Fibroblast of mammary gland (primary cell): ENCODE results near the gene DLD.
"Not testable (repeated sequence)": the region's sequence is repeated elsewhere in the genome, so short reads cannot be mapped to it uniquely, and the experiment has no call there.

Experiments used
- DNase-seq: peaks from one replicate; pipeline ENCODE4 v3.0.0-alpha.2; 2010; ENCODE audit warnings: low read depth
- H3K4me3 ChIP-seq: 2 replicates; pipeline ENCODE4 v1.5.1; 2011; ENCODE audit warnings: low read depth, mild to moderate bottlenecking, low read length, moderate library complexity; ENCODE audit not compliant: control insufficient read depth
- TF ChIP-seq, protein P1 (sequence below): conservative IDR thresholded peaks from 2 replicates; pipeline ENCODE4 v1.5.1; 2011; ENCODE audit warnings: low read depth, low read length, inconsistent platforms; ENCODE audit not compliant: control insufficient read depth, insufficient read depth

DLD gene

DNA sequence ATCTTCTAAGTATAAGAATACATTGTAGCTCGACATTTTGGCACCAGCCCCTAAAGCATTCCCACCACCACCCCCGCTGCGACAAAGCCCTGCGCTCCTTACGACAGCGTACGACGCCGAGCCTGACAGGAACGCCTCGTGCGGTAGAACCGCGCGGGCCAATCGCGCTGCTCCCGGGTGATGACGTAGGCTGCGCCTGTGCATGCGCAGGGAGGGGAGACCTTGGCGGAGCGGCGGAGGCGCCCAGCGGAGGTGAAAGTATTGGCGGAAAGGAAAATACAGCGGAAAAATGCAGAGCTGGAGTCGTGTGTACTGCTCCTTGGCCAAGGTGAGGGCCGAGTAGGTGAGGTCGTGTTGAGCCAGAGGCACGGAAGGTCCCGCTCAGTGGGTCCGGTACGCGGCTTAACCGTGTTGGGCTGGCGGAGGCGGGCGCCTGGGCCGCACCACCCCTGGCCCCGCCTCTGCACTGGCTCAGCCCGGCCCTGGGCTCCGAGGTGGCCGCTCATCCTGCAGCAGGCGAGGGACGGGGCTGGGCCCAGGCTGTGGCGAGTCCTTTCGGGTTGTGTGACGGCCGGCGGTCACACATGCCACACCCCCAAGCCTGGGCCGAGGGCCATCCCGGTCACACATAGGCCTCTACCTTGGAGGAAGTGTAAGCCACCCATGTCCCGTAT is at the start of gene DLD:
TSS of gene DLD (plus strand) at position 222 of the 674 bp plus-strand sequence. CDS start at position 290, 68 bp downstream.
- TF ChIP-seq, protein P1, sequence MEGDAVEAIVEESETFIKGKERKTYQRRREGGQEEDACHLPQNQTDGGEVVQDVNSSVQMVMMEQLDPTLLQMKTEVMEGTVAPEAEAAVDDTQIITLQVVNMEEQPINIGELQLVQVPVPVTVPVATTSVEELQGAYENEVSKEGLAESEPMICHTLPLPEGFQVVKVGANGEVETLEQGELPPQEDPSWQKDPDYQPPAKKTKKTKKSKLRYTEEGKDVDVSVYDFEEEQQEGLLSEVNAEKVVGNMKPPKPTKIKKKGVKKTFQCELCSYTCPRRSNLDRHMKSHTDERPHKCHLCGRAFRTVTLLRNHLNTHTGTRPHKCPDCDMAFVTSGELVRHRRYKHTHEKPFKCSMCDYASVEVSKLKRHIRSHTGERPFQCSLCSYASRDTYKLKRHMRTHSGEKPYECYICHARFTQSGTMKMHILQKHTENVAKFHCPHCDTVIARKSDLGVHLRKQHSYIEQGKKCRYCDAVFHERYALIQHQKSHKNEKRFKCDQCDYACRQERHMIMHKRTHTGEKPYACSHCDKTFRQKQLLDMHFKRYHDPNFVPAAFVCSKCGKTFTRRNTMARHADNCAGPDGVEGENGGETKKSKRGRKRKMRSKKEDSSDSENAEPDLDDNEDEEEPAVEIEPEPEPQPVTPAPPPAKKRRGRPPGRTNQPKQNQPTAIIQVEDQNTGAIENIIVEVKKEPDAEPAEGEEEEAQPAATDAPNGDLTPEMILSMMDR: no peak

DNA sequence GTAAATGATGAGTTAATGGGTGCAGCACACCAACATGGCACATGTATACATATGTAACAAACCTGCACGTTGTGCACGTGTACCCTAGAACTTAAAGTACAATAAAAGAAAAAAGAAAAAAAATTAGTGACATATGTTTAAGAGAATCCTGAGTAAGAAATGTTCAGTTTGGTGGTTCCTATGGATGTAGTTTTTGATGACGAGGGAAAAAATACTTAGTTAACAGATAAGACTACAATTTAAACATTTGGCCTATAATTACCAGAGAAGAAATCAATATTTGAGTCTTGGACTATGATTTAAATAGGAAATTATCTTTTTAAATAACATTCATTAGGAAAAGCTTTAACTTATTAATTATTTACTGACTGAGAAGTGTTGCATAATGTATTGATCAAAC is 48.8 kb upstream of the DLD start:
- TF ChIP-seq, protein P1: no peak

More for the DNA sequence above, at the start of gene DLD:
- DNase-seq: peak; percentile 90
- peak within 1 kb of the TSS; percentile 86 for H3K4me3 ChIP-seq

DNA sequence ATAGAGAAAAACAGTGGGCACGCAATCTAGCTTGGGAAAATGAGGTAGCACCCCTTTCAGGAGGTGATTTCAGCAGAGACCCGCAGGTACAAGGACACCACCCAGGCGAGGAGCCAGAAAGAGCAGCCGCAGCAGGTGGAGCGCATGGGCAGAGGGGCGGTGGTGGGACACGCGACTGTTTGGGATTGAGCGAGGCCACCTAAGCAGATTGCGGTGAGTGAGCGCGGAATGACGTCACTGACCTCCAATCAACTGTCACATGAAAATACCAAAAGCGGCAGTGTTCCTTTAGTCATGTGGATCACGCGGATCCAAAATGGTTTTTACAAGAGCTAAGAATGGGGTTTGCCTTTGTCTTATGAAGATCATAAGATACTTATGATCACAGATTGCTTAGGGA is 47.8 kb upstream of the DLD start:
- H3K4me3 ChIP-seq: no peak overlapping the region
- TF ChIP-seq, protein P1: no peak

More for the DNA sequence above, 48.8 kb upstream of the DLD start:
- no peak for DNase-seq
- H3K4me3 ChIP-seq: no peak overlapping the region

DNA sequence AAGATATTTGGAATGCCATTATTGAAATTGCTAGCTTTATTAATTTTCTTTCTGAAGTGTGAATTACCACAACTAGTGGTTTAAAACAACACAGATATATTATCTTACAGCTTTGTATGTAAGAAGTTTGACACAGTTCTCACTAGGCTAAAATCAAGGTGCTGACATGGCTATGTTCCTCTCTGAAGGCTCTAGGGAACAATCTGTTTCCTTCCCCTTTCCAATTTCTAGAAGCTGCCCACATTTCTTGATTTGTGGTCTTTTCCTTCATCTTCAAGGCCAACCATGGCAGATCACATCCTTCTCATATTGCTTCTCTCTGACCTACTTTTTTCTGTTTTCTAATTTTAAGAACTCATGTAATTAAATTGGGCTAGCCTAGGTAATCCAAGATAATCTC is 44.7 kb upstream of the DLD start:
- TF ChIP-seq, protein P1: no peak
- H3K4me3 ChIP-seq: no peak overlapping the region
- DNase-seq: no peak

More for the DNA sequence above, 47.8 kb upstream of the DLD start:
- no peak for DNase-seq

- no peak overlapping the region for H3K4me3 ChIP-seq
- DNase-seq: no peak
- TF ChIP-seq, protein P1: no peak
These were observed 43.7 kb upstream of the DLD start for GRCh38 chr7:107847168-107847835.

GRCh38 chr7:107847836-107848175 is 43.2 kb upstream of the DLD start:
- not testable (repeated sequence) for H3K4me3 ChIP-seq

GRCh38 chr7:107848211-107848610 is 42.8 kb upstream of the DLD start:
- H3K4me3 ChIP-seq, DNase-seq: not testable (repeated sequence)

More at GRCh38 chr7:107847836-107848175, 43.2 kb upstream of the DLD start:
- DNase-seq: not testable (repeated sequence)
